ENCODE data around the gene PKM. TPM values are rescaled to one million over a fixed set of nuclear protein-coding genes. Genes with fewer than 3 reads are reported as not detected.
A peak's percentile ranks its signal among the peaks of the same experiment; 100 is the strongest.
"Not testable (repeated sequence)": the region's sequence is repeated elsewhere in the genome, so short reads cannot be mapped to it uniquely, and the experiment has no call there.

PKM gene
- total RNA-seq, 1 experiment from 2014 or later, result 2,870 TPM

DNA sequence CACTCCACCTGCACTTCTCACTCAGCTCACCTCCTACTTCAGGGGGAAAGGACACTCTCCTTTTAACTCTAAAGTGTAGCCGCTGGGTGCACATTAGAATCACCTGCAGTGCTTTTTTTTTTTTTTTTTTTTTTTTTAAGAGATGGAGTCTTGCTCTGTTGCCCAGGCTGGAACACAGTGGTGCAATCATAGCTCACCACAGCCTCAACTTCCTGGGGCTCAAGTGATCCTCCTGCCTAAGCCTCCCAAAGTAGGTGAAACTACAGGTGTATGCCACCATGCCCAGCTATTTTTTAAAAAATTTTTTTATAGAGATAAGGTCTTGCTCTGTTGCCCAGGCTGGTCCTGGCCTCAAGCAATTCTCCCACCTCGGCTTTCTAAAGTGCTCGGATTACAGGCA is 54.2 kb downstream of the PKM start:
- no peak for DNase-seq (ENCODE audit: low read depth)

DNA sequence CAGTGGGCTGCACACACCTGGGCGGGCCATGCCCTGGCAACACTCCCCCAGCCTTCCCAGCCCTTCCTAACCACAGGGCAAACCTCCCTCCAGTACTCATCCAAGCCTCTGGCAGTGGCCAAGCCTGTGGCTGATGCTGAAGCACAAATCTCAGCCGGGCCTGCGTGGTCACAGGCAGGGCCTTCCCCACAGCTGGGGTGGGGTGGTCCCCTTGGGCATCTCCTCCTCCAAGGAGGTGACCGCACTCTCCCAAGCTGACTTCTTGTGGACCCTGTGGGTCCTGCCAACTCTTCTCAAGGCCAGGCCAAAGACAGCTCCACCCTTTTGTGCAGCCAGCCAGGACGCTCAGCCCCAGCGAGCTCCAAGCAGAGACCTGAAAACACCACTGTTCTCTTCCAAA is 54.8 kb downstream of the PKM start:
- DNase-seq (ENCODE audit: low read depth), result no peak

DNA sequence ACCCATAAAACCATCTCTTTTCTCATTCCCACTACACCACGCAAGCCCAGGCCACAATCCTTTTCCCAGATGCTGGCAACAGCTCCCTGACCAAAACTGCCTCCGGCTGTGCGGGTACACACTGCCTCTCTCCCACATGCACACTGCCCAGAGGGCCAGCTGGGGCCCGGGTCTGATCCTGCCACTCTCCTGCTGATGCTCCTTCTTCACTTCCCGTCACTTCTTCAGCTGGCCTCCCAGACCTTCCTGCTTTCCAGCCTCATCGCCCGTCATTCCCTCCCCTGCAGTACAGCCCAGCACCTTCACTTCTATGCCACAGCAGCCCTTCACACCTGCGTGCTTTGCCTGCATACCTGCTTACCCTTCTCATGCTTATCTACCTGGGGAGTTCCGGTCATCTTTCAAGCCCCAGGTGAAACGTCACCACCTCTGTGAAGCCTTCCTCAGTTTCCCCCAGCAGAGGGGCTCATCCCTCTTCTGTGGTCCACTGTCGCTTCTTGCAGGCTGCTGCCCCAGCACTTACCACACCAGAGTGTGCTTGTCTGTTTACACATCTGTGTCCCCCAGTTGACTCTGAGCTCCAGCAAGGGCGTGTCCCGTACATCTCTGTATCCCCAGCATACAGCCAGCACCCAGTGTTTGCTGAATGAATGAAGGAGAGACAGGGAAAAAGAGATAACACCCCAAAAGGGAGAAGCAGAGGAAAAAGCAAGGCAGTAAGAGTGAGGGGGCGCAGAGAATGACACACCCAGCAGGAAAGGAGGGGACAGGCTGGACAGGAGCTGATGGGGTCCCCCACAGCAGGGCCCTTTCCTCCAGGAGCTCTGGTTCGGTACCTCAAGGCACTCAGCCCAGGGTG is 55.6 kb downstream of the PKM start:
- DNase-seq (ENCODE audit: low read depth), result peak; percentile 15

DNA sequence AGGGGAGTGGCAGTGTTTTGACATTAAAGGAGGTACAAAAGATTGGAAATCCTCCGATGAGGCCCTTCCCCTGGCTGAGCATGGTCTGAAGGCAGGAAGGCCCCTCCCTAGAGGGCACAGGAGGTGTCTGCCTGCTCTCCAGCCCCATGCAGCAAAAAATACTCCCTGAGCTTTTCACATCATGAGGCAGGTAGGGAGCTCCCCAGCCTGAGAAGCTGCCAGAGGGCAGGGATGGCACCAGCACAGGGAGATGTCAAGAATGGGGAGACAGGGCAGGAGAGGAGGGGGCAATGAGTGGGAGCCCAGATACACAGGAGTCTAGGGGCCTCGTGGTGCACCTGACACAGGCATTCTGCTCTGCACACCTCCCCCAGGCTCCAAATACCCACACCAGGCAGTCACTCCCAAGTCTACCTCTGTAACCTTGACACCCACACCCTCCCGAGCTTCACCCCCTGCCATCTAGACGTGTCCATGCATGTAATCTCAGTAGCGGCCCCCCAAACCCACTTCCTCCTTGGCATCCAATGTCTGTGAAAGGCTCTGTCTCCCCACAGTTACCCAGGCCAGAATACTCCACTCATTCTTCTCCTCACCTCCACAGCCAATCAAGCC is 56.3 kb downstream of the PKM start:
- no peak for DNase-seq (ENCODE audit: low read depth)

DNA sequence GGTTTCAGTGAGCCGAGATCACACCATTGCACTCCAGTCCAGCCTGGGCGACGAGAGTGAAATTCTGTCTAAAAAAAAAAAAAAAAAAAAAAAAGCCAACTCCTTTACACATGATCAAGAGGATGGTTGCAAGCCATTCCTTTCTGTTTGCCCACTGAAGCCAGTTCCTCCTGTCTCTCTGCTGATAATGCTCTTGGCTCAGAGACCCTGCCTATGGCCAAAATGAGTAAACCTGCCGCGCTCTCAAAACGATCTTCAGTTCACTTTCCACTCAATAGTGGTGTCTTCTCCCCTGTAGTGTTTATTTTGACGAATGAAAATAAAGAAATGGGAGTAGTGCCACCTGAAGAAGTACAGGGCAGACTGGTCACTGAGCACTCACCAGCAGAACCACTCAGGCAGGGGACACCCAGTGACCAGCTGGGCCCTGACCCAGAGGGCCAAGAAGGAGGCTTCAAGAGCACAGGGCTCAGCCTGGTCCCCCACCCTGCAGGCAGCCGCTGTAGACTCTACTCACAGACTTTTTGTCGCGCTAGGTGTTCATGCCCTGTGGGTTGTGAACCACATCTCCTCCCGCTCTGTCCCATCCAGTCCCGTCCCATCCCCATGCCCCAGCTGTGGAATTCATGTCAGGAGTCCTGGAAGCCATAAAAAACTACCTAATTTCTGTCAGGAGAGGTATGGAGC is 57.0 kb downstream of the PKM start:
- no peak for DNase-seq (ENCODE audit: low read depth)

DNA sequence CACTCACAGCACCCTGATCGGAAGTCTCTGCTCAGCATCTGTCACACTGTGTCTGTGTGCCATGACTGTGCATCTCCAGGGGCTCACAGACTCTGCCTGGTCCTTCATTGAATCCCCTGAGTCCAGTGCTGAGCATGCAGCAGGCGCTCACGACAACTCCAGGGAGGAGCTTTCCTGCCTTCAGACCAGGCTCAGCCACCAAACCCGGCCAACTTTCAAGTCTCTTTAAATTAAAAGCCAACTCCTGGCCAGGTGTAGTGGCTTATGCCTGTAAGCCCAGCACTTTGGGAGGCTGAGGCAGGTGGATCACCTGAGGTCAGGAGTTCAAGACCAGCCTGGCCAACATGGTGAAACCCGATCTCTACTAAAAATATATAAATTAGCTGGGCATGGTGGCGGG is 57.6 kb downstream of the PKM start:
- DNase-seq (ENCODE audit: low read depth), result no peak

DNA sequence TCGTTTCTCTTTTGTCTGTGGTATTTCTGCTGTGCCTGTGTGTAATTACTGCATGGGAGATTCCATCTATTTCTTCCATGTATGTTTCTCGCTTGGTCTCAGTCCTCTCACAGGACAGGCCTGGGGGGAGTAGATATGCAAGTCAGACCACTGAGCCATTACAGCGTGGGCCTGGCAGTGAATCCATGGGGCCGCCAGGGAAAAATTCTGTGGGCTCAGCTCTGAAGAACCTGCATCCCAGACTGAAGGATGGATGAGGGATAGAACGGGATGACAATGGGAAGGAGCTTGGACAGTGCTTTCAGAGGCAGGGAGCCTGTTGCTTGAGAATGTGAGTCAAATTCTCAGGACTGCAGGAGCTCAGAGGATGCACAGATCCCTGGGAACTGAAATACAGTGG is 58.2 kb downstream of the PKM start:
- no peak for DNase-seq (ENCODE audit: low read depth)

DNA sequence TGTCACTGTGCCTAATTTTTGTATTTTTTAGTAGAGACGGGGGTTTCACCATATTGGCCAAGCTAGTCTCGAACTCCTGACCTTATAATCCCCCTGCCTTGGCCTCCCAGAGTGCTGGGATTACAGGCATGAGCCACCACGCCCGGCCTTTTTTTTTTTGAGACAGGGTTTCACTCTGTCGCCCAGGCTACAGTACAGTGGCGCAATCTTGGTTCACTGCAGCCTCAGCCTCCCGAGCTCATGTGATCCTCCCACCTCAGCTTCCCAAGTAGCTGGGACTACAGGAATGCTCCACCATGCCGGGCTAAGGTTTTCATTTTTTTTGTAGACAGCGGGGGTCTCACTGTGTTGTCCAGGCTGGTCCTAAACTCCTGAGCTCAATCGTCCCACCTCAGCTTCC is 59.0 kb downstream of the PKM start:
- not testable (repeated sequence) for DNase-seq (ENCODE audit: low read depth)

DNA sequence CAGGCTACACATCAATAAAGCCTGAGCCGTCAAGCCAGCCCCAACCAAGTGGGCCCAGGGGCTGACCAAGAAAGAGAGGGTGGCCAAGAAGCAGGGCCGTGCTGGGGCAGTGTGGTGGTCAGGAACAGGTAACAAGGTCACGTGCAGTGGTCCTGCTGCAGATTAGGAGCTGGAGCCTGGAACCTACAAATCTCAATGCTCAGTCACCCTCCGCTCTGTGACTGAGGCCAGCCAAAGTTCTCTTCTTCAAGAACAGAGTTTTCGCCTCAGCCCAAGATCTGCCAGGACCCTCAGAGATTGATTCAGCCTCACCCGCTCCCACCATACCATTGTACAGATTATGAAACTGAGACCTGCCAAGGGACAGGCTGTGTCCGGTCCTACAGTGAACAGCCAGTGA is 60.3 kb downstream of the PKM start:
- no peak for DNase-seq (ENCODE audit: low read depth)

DNA sequence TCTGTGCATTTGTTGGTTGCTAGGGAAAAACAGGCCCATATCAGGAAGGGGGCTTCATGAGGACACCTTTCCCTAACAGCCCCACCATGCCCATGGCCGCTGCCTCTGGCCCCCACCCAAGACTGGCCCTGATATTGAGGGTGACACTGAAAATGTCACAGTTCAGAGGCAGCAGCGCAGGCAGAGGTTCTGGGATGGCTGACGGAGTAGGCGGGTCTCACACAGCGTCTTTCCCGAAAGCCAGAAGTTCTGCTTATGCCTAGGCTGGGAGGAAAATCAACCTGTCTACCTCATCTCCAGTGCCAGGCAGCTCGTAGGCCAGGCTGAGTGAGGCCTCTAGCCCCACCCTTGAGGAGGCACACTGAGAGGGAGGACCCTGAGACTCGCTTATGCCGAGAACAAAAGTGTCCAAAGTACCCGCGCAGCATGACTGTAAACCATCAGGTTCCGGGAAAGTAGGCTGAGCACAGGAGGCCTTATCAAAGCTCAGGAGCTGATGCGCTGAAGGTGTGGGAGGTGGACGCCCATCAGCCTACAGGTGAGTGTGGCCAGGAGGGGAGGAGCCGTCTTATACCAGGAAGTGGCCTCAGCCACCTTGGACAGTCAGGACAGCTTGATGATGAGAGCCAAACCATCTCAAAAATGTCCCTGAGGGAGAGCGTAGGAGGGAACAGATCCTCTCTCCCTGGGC is 60.9 kb downstream of the PKM start:
- no peak for DNase-seq (ENCODE audit: low read depth)

DNA sequence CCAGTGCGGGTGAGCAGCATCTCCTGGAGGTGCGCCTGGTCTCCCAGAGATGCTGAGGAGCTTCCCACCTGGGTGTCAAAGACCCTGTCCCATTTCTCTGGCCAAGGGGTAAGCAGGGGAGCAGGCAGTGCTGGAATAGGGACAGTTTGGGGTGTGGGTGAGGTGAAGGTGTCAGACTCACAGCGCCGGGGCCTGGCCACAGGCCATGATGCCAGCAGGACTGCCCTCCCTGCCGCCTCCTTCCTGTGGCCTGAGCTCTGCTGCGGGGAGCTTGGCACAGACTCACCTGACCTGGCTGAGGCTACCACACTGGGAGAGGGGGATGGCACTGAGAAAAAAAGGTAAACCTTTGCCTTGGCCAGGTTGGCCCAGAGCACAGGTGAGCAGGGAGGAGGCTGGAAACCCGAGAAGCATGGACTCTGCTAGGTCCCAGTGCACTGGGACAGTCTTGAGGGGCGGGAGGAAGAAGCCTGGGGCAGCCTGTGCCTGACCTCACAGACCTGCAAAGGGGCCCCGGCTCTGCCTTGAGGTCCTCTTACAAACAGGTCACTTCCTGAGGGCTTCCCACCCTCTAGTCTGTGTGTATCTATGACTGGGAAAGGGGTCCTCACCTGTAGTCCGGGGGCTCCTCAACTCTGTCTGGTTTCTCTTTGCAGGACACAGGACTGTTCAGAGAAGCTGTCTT is 61.6 kb downstream of the PKM start:
- no peak for DNase-seq (ENCODE audit: low read depth)

DNA sequence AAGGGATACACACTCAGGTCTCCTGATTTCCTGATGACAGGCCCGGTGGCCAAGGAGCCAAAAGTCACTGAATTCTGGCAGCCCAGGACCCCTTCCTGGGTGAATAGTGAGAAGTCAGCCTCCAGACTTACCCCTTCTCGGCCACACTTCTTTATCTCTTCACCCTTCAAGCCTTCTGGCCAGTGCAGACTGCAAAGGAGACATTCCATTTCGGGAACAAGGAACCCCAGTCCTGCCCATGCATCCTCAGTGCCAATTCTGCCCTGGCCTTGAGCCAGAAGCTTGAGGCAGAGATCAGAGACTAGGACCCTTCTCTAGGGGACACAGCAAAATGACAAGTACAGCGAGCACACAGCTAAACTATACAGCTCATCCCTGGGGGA is 62.2 kb downstream of the PKM start:
- no peak for DNase-seq (ENCODE audit: low read depth)

DNA sequence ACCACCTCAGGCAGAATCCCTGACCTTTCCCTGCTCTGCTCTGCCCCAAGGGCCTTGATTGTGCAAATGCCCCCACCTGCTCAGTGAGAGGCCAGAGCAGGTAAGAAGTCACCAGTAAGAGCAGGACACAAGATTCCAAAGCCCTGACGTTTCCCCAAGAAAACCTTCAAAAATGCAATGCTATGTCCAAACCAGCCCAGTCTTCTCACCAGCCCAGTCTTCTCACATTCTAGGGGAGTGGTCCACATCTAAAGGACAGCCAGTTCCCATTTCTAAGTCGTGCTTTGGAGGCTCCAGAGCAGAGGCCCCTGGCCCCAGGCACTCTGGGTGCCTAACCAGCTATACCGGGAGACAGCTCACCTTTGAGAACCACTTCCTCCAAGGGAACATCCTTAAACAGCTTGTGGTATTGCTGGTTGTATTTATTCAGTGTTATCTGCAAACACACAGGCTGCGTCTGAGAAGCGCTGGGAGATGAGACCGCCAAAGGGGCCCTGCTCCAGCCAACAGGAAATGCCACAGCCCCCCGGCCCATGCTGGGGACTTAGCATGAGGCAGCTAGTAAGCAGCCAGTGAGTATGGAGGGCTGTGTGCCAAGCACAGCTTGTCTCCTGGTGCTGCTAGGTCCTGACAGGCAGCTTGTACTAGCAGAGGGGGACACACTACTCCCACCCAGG is 62.7 kb downstream of the PKM start:
- no peak for DNase-seq (ENCODE audit: low read depth)

DNA sequence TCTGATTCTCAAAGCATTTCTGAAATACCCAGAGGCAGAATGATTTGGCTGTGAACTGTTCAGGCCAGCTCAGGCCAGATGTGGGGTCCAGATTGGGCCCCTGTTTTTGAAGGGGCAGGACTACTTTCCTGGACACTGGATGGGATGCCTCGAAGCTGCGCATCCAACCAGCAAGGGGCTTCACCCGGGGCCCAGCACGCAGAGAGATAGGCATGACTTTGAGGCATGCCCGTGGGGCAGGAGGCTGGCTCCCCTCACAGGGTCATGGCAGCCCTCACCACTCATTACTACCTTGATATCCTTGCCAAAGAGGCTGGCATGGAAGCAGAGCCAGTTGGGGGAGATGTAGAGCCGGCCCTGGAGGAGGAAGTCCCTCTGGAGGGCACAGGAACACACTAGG is 63.5 kb downstream of the PKM start:
- DNase-seq (ENCODE audit: low read depth), result no peak

DNA sequence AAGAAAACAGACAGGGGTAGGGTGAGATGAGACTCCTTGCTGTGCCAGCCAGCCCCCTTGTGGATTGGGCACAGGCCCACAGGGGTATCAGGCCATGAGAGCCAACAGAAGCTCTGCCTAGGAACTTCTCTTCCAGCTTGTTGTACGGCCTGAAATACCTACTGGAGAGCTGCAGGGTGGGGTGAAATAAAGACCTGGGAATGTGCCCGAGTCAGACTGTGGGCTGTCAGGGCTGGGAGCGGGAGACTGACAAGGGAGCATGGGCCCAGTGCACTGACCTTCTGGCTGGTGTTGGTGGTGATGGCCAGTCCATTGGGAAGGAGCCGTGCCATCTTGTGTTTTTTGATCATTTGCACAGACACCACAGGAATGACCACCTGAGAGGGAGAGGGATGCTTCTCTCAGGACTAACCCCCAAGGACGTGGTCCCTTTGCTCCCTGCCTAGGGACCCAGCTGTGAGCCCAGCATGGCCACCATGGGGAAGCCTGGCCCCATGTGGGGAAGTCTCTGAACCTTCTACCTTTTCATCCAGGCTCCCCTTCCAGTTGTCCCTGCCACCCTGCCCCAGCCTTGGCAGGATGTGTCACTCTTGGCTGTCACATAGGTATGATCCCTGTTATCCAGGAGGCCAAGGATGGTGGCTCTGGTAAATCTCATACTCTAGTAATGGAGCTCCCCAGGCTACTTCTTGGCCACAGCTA is 64.1 kb downstream of the PKM start:
- DNase-seq (ENCODE audit: low read depth), result no peak

DNA sequence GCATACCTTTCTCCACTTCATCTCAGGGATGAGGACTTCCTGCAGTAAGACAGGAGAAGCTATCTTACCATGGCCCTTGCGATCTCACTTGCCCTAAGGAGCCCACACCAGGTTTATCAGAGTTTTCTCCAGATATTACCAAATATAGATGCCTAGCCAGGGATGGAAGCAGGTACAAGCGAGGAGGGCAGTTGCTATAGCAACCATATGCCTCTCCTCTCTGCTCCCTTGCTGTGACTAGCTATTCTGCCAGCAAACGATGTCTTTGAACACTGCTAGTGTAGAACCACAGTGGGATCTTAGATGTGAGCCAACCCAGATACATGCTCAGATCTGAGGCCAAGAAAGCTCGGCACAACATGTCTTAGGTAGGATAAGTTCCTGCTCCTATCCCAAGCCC is 67.3 kb downstream of the PKM start:
- DNase-seq (ENCODE audit: low read depth), result no peak

DNA sequence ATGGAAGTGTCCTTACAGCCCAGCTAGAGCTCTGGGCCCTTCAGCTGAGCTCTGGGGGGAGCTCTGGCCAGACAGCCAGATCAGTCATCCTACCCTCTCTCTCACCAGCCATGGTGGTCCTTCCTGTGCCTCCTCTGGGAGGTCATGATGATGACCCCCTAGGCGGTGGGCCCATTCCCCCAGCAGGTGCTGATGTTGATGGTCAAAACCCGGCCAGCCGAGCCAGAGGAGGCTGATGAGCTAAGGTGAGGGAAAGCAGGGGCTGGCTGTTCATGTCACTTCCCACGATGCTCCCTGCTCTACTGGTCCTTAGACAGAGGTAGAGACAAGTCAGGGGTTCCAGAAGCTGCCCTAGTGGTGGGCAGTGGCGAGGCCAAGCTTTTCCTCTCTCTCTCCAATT is 68.4 kb downstream of the PKM start:
- DNase-seq (ENCODE audit: low read depth), result no peak

DNA sequence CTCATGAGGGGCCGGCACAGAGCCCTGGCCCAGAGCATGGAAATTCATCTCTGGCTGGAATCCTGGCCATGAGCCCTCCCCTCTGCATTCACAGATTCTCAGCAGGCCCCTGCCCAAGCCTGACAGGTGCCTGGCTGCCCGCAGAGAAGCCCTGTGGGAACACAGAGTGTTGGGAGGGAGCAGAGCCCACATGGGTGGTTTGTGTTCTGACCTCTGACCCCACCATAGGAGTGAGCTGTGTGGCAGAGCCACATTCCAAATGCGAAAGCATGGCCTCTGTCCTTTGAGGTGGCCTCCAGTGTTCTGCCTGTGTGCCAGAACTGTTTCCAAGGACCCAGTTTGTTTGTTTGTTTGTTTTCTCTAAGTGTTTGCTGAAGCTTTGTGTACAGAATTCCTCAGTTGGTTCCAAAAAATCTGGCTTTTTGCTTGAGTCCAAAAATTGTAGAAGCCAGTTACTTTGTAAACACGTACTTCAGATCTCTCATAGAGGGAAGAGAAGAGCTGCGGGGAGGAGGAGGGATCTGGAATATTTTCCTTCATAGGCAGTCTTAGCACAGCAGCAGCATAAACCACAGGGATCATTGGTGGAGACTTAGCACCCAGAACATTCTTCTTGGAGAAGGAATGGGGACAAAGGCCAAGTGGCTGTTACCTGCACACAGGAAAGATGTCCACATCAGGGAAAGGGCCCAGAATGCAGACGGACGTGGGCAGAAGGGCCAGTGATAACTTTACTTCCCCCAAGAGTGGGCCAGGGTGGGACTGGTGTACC is 69.4 kb downstream of the PKM start:
- no peak for DNase-seq (ENCODE audit: low read depth)

DNA sequence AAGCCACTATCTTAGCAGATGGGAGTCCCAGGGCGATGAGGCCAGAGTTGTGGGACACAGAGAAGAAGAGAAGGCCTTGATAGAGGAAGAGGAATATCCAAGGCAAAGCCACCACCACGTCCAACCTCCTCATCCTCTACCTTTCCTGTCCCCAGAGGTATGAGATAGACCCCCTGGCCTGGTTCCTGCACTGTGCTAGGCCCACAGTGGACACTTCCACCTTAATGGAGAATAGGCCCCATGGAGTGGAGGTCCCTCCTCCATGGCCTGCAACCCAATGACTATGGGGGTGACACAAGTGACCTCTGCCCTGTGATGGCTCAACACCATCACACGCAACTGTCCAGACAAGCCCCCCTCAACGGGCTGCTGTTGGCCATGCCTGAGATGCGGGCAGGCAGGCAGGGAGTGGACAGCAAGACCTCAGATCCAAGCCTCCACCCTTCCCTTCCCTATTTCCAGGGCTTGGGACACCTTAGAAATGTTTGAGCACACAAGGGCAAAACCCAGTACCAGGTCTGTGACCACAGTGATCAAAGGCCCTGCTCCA is 70.2 kb downstream of the PKM start:
- DNase-seq (ENCODE audit: low read depth), result no peak

DNA sequence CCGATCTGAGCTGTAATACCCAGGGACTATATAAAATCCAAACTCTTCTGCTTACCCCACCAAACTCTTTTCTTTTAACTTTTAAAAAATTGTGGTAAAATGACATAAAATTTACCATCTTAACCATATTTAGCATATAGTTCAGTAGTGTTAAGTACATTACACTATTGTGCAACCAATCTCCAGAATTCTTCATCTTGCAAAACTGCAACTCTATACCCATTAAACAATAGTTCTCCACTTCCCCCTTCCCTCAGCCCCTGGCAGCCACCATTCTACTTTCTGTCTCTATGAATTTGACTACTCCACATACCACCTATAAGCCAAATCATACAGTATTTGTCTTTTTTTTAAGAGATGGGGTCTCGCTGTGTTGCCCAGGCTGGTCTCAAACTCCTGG is 74.1 kb downstream of the PKM start:
- no peak for DNase-seq (ENCODE audit: low read depth)
